Measurements from ENCODE around the gene GPC5. TPM values are rescaled to one million over a fixed set of nuclear protein-coding genes. Genes with fewer than 3 reads are reported as not detected.
A peak's percentile ranks its signal among the peaks of the same experiment; 100 is the strongest.

Gene GPC5
- total and polyA plus RNA-seq, 2 of the 8 experiments (the other 6 are each of a cell fraction or from before 2014, with no cell fraction given) = 0.20 to 0.39 TPM

GRCh38 chr13:91714855-91715254 is 316.4 kb downstream of the GPC5 start:
- Histone ChIP-seq H3K4me1 (replicated peaks in 1 of 4; ENCODE audit: control insufficient read depth in 3 of 4, insufficient read depth in 4 of 4, low read length in 3 of 4) (peaks cover 0 to 3% (median 0%) of the 10 kb centered on the region in 4 experiments; a peak in 1 of 7 replicates), H3K14ac (ENCODE audit: insufficient read length) (no peak overlapping the region), H2BK120ac (replicated peaks; ENCODE audit: low read depth, low read length) (no peak overlapping the region), H3K4me2 (ENCODE audit: insufficient read depth in 1 of 2, low read depth in 2 of 2, low read length in 2 of 2) (no peak overlapping the region), H4K91ac (replicated peaks; ENCODE audit: insufficient read length, low read length) (no peak overlapping the region), H3K36me3 (ENCODE audit: control insufficient read depth in 2 of 4, insufficient read depth in 4 of 4, low read length in 3 of 4) (no peaks in the 10 kb centered on the region), H3K9ac (replicated peaks in 1 of 4; ENCODE audit: extremely low read depth in 1 of 4, low read depth in 3 of 4, low read length in 3 of 4) (no peak overlapping the region), H3K79me2 (ENCODE audit: control insufficient read depth in 1 of 2, insufficient read depth in 2 of 2, low read length in 2 of 2) (no peaks in the 10 kb centered on the region), H3K9me3 (ENCODE audit: insufficient read depth in 2 of 2, low read depth in 1 of 2, low read length in 1 of 2) (no peaks in the 10 kb centered on the region), H3K18ac (ENCODE audit: extremely low read depth, low read length) (no peak overlapping the region), H3K23ac (ENCODE audit: insufficient read length) (no peak overlapping the region), H3K27me3 (replicated peaks in 1 of 4; ENCODE audit: control insufficient read depth in 3 of 4, extremely low read depth in 1 of 4, insufficient read depth in 3 of 4, low read length in 3 of 4) (peaks cover 0 to 1% (median 0%) of the 10 kb centered on the region in 4 experiments; a peak in 1 of 7 replicates), H3K27ac (ENCODE audit: low read depth, low read length) (no peak overlapping the region), H4K8ac (ENCODE audit: extremely low read depth, insufficient read depth, low read length) (no peak overlapping the region), H2BK5ac (ENCODE audit: low read depth, low read length) (no peak overlapping the region), H3K23me2 (ENCODE audit: low read depth, low read length) (no peaks in the 10 kb centered on the region), H4K5ac (ENCODE audit: insufficient read length, low read depth, low read length) (no peak overlapping the region), H3K79me1 (ENCODE audit: low read depth, low read length) (no peaks in the 10 kb centered on the region), H2BK12ac (ENCODE audit: low read depth, low read length) (no peak overlapping the region), H3K4me3 (ENCODE audit: extremely low read depth in 1 of 4, insufficient read depth in 2 of 4, low read depth in 3 of 4, low read length in 4 of 4) (no peak overlapping the region), H3K56ac (replicated peaks; ENCODE audit: insufficient read length, low read depth, low read length) (no peak overlapping the region), H4K20me1 (replicated peaks in 1 of 2; ENCODE audit: control insufficient read depth in 1 of 2, insufficient read depth in 2 of 2, low read length in 2 of 2) (no peaks in the 10 kb centered on the region), H2BK15ac (ENCODE audit: low read length) (0 out of 2 replicates have a peak overlapping the region, but pooled peaks have one; percentile 67), H2AFZ (ENCODE audit: low read length) (no peak overlapping the region), H2AK5ac (ENCODE audit: low read depth, low read length) (no peak overlapping the region), H2BK20ac (ENCODE audit: low read length) (no peak overlapping the region), H3K4ac (replicated peaks; ENCODE audit: insufficient read length, low read depth, low read length) (no peak overlapping the region)
- 83% methylated on average over 3 of the region's 3 CpGs; no CpG with 5 or more reads in 1 of the 2 experiments for WGBS, 2 experiments (ENCODE audit: extremely low coverage in 1 of 2, insufficient coverage in 1 of 2, insufficient read length in 1 of 2, insufficient replicate concordance in 2 of 2, low coverage in 1 of 2, low lambda C conversion rate in 2 of 2, missing lambda C conversion rate in 1 of 2)
- DNase-seq (ENCODE audit: low read depth in 1 of 2, low spot score in 2 of 2) (no peak), FAIRE-seq (no peak)
- TF ChIP-seq CREB1 (IDR thresholded peaks at IDR 0.05) = no peak
- no peak for TF ChIP-seq PHF8 (conservative IDR thresholded peaks at IDR 0.05; ENCODE audit: low read depth, low read length)
- ChIA-PET POLR2A (ENCODE audit: partially characterized antibody) (no interaction called here), CTCF (ENCODE audit: partially characterized antibody) (interaction anchor here (0.6 to 1.4 kb wide), 4 partner anchors 9 to 334 kb away, joined by 3 to 7 read pairs (median 4); no protein-coding TSS in a partner anchor)

Measured in H1 (cell line).